SK-N-SH treated with all-trans-retinoic acid at 6 μM for 48 hours (cell line): ENCODE data around the gene DDX46.

Source experiments
- ATAC-seq: fragments of 200-7000 bp; cut with Tn5 transposase; 3 replicates; pipeline ENCODE4 v1.9.1; 2020; ENCODE audit warnings: mild to moderate bottlenecking, moderate library complexity
- ARNTL ChIP-seq: fragments of 450-650 bp; formaldehyde crosslinking; IDR thresholded peaks from 2 replicates; pipeline ENCODE4 v1.5.0; 2020; ENCODE audit warnings: low read depth, mild to moderate bottlenecking, moderate library complexity, borderline replicate concordance
- BACH2 ChIP-seq: fragments of 250-450 bp; sonication (Bioruptor Pico); IDR thresholded peaks from 2 replicates; pipeline ENCODE4 v1.9.0; 2021; ENCODE audit warnings: mild to moderate bottlenecking, borderline replicate concordance
- CREB5 ChIP-seq: fragments of 250-450 bp; sonication (Bioruptor Pico); IDR thresholded peaks from 2 replicates; pipeline ENCODE4 v1.5.1; 2020; ENCODE audit warnings: low read depth, mild to moderate bottlenecking, moderate library complexity
- CSDC2 ChIP-seq: fragments of 250-450 bp; sonication (Bioruptor Pico); IDR thresholded peaks from 2 replicates; pipeline ENCODE4 v1.5.0; 2020; ENCODE audit warnings: mild to moderate bottlenecking, moderate library complexity
- CSRNP3 ChIP-seq: fragments of 250-450 bp; sonication (Bioruptor Pico); IDR thresholded peaks from 2 replicates; pipeline ENCODE4 v1.5.1; 2021; ENCODE audit warnings: mild to moderate bottlenecking, moderate library complexity
- ESRRG ChIP-seq: fragments of 250-450 bp; sonication (Bioruptor Pico); IDR thresholded peaks from 2 replicates; pipeline ENCODE4 v1.6.1; 2021; ENCODE audit warnings: mild to moderate bottlenecking
- GLIS3 ChIP-seq: fragments of 250-450 bp; sonication (Bioruptor Pico); IDR thresholded peaks from 2 replicates; pipeline ENCODE4 v1.5.0; 2020; ENCODE audit warnings: mild to moderate bottlenecking, moderate library complexity
- ISL1 ChIP-seq: fragments of 250-450 bp; sonication (Bioruptor Pico); IDR thresholded peaks from 2 replicates; pipeline ENCODE4 v2.1.2; 2022; ENCODE audit warnings: mild to moderate bottlenecking, moderate library complexity
- OSR1 ChIP-seq: fragments of 250-450 bp; sonication (Bioruptor Pico); IDR thresholded peaks from 2 replicates; pipeline ENCODE4 v1.8.0; 2022; ENCODE audit warnings: moderate library complexity, mild to moderate bottlenecking, inconsistent platforms
- PATZ1 ChIP-seq: fragments of 250-450 bp; sonication (Bioruptor Pico); IDR thresholded peaks from 2 replicates; pipeline ENCODE4 v1.8.0; 2020; ENCODE audit warnings: mild to moderate bottlenecking, moderate library complexity, borderline replicate concordance
- POU6F1 ChIP-seq: fragments of 250-450 bp; sonication (Bioruptor Pico); IDR thresholded peaks from 2 replicates; pipeline ENCODE4 v1.8.0; 2021; ENCODE audit warnings: low read depth, mild to moderate bottlenecking, moderate library complexity, borderline replicate concordance
- PPARA ChIP-seq: fragments of 250-450 bp; sonication (Bioruptor Pico); IDR thresholded peaks from 2 replicates; pipeline ENCODE4 v1.5.0; 2020; ENCODE audit warnings: mild to moderate bottlenecking, borderline replicate concordance
- RARB ChIP-seq: fragments of 250-450 bp; sonication (Bioruptor Pico); IDR thresholded peaks from 2 replicates; pipeline ENCODE4 v1.8.0; 2021; ENCODE audit warnings: mild to moderate bottlenecking, moderate library complexity
- SNAI2 ChIP-seq: fragments of 250-450 bp; sonication (Bioruptor Pico); IDR thresholded peaks from 2 replicates; pipeline ENCODE4 v1.5.0; 2020; ENCODE audit warnings: mild to moderate bottlenecking, moderate library complexity
- TCF4 ChIP-seq: fragments of 250-450 bp; sonication (Bioruptor Pico); IDR thresholded peaks from 2 replicates; pipeline ENCODE4 v1.8.0; 2021; ENCODE audit warnings: mild to moderate bottlenecking, moderate library complexity, borderline replicate concordance
- TOX ChIP-seq: fragments of 250-450 bp; sonication (Bioruptor Pico); IDR thresholded peaks from 2 replicates; pipeline ENCODE4 v1.8.0; 2021; ENCODE audit warnings: mild to moderate bottlenecking, moderate library complexity, borderline replicate concordance
- TSHZ2 ChIP-seq: fragments of 250-450 bp; sonication (Bioruptor Pico); IDR thresholded peaks from 2 replicates; pipeline ENCODE4 v1.5.0; 2020; ENCODE audit warnings: mild to moderate bottlenecking, moderate library complexity
- ZC3H10 ChIP-seq: fragments of 250-450 bp; sonication (Bioruptor Pico); IDR thresholded peaks from 2 replicates; pipeline ENCODE4 v1.5.1; 2021; ENCODE audit warnings: mild to moderate bottlenecking, moderate library complexity
- ZFP3 ChIP-seq: fragments of 250-450 bp; sonication (Bioruptor Pico); IDR thresholded peaks from 2 replicates; pipeline ENCODE4 v1.5.0; 2020; ENCODE audit warnings: mild to moderate bottlenecking, moderate library complexity
- ZFP30 ChIP-seq: fragments of 450-650 bp; formaldehyde crosslinking; IDR thresholded peaks from 2 replicates; pipeline ENCODE4 v1.5.0; 2022; ENCODE audit warnings: mild to moderate bottlenecking, moderate library complexity
- ZNF565 ChIP-seq: fragments of 450-650 bp; formaldehyde crosslinking; conservative IDR thresholded peaks from 2 replicates; pipeline ENCODE4 v1.5.0; 2020; ENCODE audit warnings: low read depth, mild to moderate bottlenecking, moderate library complexity
- ZNF70 ChIP-seq: fragments of 450-650 bp; formaldehyde crosslinking; IDR thresholded peaks from 2 replicates; pipeline ENCODE4 v1.5.0; 2020; ENCODE audit warnings: mild to moderate bottlenecking, moderate library complexity
- ZNF8 ChIP-seq: fragments of 450-650 bp; formaldehyde crosslinking; IDR thresholded peaks from 2 replicates; pipeline ENCODE4 v1.5.0; 2020; ENCODE audit warnings: mild to moderate bottlenecking, moderate library complexity

Gene DDX46

GRCh38 chr5:134877159-134877558, 118.6 kb downstream of the DDX46 start:
- ATAC-seq: no peak
- TF ChIP-seq RARB (CRISPR knock-in tag): no peak
- TF ChIP-seq PATZ1 (CRISPR knock-in tag): no peak
- TF ChIP-seq CREB5 (CRISPR knock-in tag): no peak
- no peak for TF ChIP-seq ZFP30 (CRISPR knock-in tag)
- no peak for TF ChIP-seq TCF4 (CRISPR knock-in tag)
- TF ChIP-seq CSRNP3 (CRISPR knock-in tag): no peak
- no peak for TF ChIP-seq TSHZ2 (CRISPR knock-in tag)
- no peak for TF ChIP-seq ZFP3 (CRISPR knock-in tag)
- no peak for TF ChIP-seq CSDC2 (CRISPR knock-in tag)
- no peak for TF ChIP-seq ZC3H10 (CRISPR knock-in tag)
- no peak for TF ChIP-seq BACH2 (CRISPR knock-in tag)
- no peak for TF ChIP-seq ARNTL (CRISPR knock-in tag)
- no peak for TF ChIP-seq PPARA
- no peak for TF ChIP-seq SNAI2 (CRISPR knock-in tag)
- TF ChIP-seq ZNF70 (CRISPR knock-in tag): no peak
- TF ChIP-seq POU6F1 (CRISPR knock-in tag): no peak
- TF ChIP-seq OSR1 (CRISPR knock-in tag): no peak

- TF ChIP-seq CSDC2 (CRISPR knock-in tag) (no peak), ZFP3 (CRISPR knock-in tag) (no peak), TCF4 (CRISPR knock-in tag) (no peak), RARB (CRISPR knock-in tag) (no peak), GLIS3 (CRISPR knock-in tag) (no peak), ZNF565 (CRISPR knock-in tag) (no peak), TOX (CRISPR knock-in tag) (no peak), ZNF70 (CRISPR knock-in tag) (no peak), ISL1 (CRISPR knock-in tag) (no peak), ESRRG (CRISPR knock-in tag) (no peak), SNAI2 (CRISPR knock-in tag) (no peak), CSRNP3 (CRISPR knock-in tag) (no peak), ZFP30 (CRISPR knock-in tag) (no peak), PATZ1 (CRISPR knock-in tag) (no peak), ZNF8 (CRISPR knock-in tag) (no peak), ZC3H10 (CRISPR knock-in tag) (no peak), CREB5 (CRISPR knock-in tag) (no peak), OSR1 (CRISPR knock-in tag) (no peak)
- no peak for ATAC-seq
Observed at GRCh38 chr5:134878403-134878802, 119.8 kb downstream of the DDX46 start.
